HepG2 (cell line): ENCODE data around the gene NINL. TPM values are rescaled to one million over a fixed set of nuclear protein-coding genes. Genes with fewer than 3 reads are reported as not detected.

Experiments used
- ATF7-NPFF ChIP-seq: sonication (generic); formaldehyde crosslinking; IDR thresholded peaks from 2 replicates; pipeline ENCODE4 v1.8.1; 2023; ENCODE audit warnings: mild to moderate bottlenecking, low read depth, missing genetic modification reagents, moderate library complexity
- BHLHE40 ChIP-seq: IDR thresholded peaks from 2 replicates; pipeline ENCODE4 v1.6.1; 2011; ENCODE audit warnings: low read length, improper control_type of control experiment
- CSRNP2 ChIP-seq: sonication (generic); formaldehyde crosslinking; conservative IDR thresholded peaks from 2 replicates; pipeline ENCODE4 v1.8.0; 2022; ENCODE audit warnings: low read depth, missing genetic modification reagents
- FOXK2 ChIP-seq: fragments of 450-650 bp; IDR thresholded peaks from 2 replicates; pipeline ENCODE4 v1.6.1; 2016
- GFI1 ChIP-seq: sonication (generic); formaldehyde crosslinking; IDR thresholded peaks from 2 replicates; pipeline ENCODE4 v1.5.0; 2020; ENCODE audit warnings: missing genetic modification reagents, mild to moderate bottlenecking, borderline replicate concordance
- HMG20A ChIP-seq: IDR thresholded peaks from 2 replicates; pipeline ENCODE4 v1.6.1; 2016; ENCODE audit warnings: borderline replicate concordance
- HNF4A ChIP-seq: sonication (generic); formaldehyde crosslinking; IDR thresholded peaks from 2 replicates; pipeline ENCODE4 v1.4.0; 2020; ENCODE audit warnings: missing genetic modification reagents
- HNRNPL ChIP-seq: fragments of 200-400 bp; formaldehyde crosslinking; IDR thresholded peaks from 2 replicates; pipeline ENCODE4 v1.6.1; 2017; ENCODE audit warnings: mild to moderate bottlenecking, low read depth, low read length
- IKZF1 ChIP-seq: fragments of 450-650 bp; IDR thresholded peaks from 2 replicates; pipeline ENCODE4 v1.7.1; 2016
- KAT2B ChIP-seq: fragments of 150-350 bp; IDR thresholded peaks from 2 replicates; pipeline ENCODE4 v1.6.1; 2014; ENCODE audit warnings: low read depth, low read length, borderline replicate concordance
- MATR3 ChIP-seq: sonication (generic); formaldehyde crosslinking; IDR thresholded peaks from 2 replicates; pipeline ENCODE4 v1.4.0; 2020; ENCODE audit warnings: missing genetic modification reagents
- MEIS1 ChIP-seq: sonication (generic); formaldehyde crosslinking; IDR thresholded peaks from 2 replicates; pipeline ENCODE4 v1.9.0; 2021; ENCODE audit warnings: mild to moderate bottlenecking, missing genetic modification reagents, moderate library complexity, borderline replicate concordance
- MXI1 ChIP-seq: IDR thresholded peaks from 3 replicates; pipeline ENCODE4 v1.6.1; 2012; ENCODE audit warnings: low read depth, low read length, inconsistent platforms, borderline replicate concordance
- NBN ChIP-seq: fragments of 450-650 bp; conservative IDR thresholded peaks from 2 replicates; pipeline ENCODE4 v1.6.1; 2017
- NFYC ChIP-seq: IDR thresholded peaks from 2 replicates; pipeline ENCODE4 v1.6.1; 2016; ENCODE audit warnings: missing genetic modification reagents, missing compliant biosample characterization
- ZBTB38 ChIP-seq: sonication (generic); formaldehyde crosslinking; IDR thresholded peaks from 2 replicates; pipeline ENCODE4 v1.5.1; 2020; ENCODE audit warnings: mild to moderate bottlenecking, missing genetic modification reagents
- ZBTB4 ChIP-seq: sonication (generic); formaldehyde crosslinking; IDR thresholded peaks from 2 replicates; pipeline ENCODE4 v1.4.0; 2020; ENCODE audit warnings: missing genetic modification reagents, mild to moderate bottlenecking, borderline replicate concordance
- ZBTB7A ChIP-seq: sonication (generic); formaldehyde crosslinking; IDR thresholded peaks from 2 replicates; pipeline ENCODE4 v1.8.0; 2022; ENCODE audit warnings: mild to moderate bottlenecking, missing genetic modification reagents
- ZNF12 ChIP-seq: sonication (generic); formaldehyde crosslinking; IDR thresholded peaks from 2 replicates; pipeline ENCODE4 v1.5.0; 2020; ENCODE audit warnings: missing genetic modification reagents
- ZNF33B ChIP-seq: sonication (generic); formaldehyde crosslinking; IDR thresholded peaks from 2 replicates; pipeline ENCODE4 v1.5.1; 2020; ENCODE audit warnings: mild to moderate bottlenecking, missing genetic modification reagents
- ZNF556 ChIP-seq: sonication (generic); formaldehyde crosslinking; IDR thresholded peaks from 2 replicates; pipeline ENCODE4 v1.4.0; 2020; ENCODE audit warnings: mild to moderate bottlenecking, missing genetic modification reagents, borderline replicate concordance
- ZNF691 ChIP-seq: sonication (generic); formaldehyde crosslinking; IDR thresholded peaks from 2 replicates; pipeline ENCODE4 v1.4.0; 2020; ENCODE audit warnings: missing genetic modification reagents, low read depth, mild to moderate bottlenecking, borderline replicate concordance
- ZNF773 ChIP-seq: sonication (generic); formaldehyde crosslinking; IDR thresholded peaks from 2 replicates; pipeline ENCODE4 v1.4.0; 2020; ENCODE audit warnings: missing genetic modification reagents, borderline replicate concordance
- ZNF841 ChIP-seq: sonication (generic); formaldehyde crosslinking; IDR thresholded peaks from 2 replicates; pipeline ENCODE4 v1.8.1; 2023; ENCODE audit warnings: missing genetic modification reagents, borderline replicate concordance
- ZNF878 ChIP-seq: sonication (generic); formaldehyde crosslinking; IDR thresholded peaks from 2 replicates; pipeline ENCODE4 v1.8.1; 2023; ENCODE audit warnings: mild to moderate bottlenecking, missing genetic modification reagents, moderate library complexity
- polyA plus RNA-seq, 8 experiments: library from polyadenylated mRNA; depleted of rRNA in 3 of 8; stranded (reverse) in 7 of 8; unstranded in 1 of 8; fragments of >200 nt; fragmentation: Illumina TruSeq in 4 of 8; extraction: Trizol in 4 of 8; gene quantifications; 2 replicates each; pipeline versions ENCODE4 v1.2.1 to v1.2.3, GENCODE V29; 2011 to 2016; ENCODE audit warnings: low read depth in 4 of 8, missing spikeins in 1 of 8, mixed read lengths in 1 of 8; ENCODE audit not compliant: insufficient read depth in 1 of 8
- total RNA-seq, 5 experiments: library from RNA; depleted of rRNA; stranded (reverse); fragments of >200 nt; fragmentation: Illumina TruSeq; extraction: Trizol; gene quantifications; 2 replicates each; pipeline ENCODE4 v1.2.3, GENCODE V29; 2016; ENCODE audit warnings: low read depth in 1 of 5

Gene NINL
- total and polyA plus RNA-seq, 2 of the 13 experiments (the other 11 are each of a cell fraction or from before 2014, with no cell fraction given) = 32.3 to 34.3 TPM

- TF ChIP-seq HMG20A (CRISPR knock-in tag) (peak; percentile 99), MATR3 (no peak), ZBTB7A (CRISPR knock-in tag) (no peak), NFYC (no peak; the same call in 1 of the 2 replicates), ATF7-NPFF (peak; percentile 70; the same call in 1 of the 2 replicates), ZNF691 (CRISPR knock-in tag) (peak; percentile 98), MEIS1 (CRISPR knock-in tag) (peak; percentile 99), ZNF556 (peak; percentile 99), NBN (no peak), GFI1 (CRISPR knock-in tag) (peak; percentile 86; the same call in 1 of the 2 replicates), ZBTB4 (peak; percentile 98), HNF4A (CRISPR knock-in tag) (peak; percentile 100), CSRNP2 (no peak), ZNF33B (CRISPR knock-in tag) (peak; percentile 77; the same call in 1 of the 2 replicates), MXI1 (peak; percentile 96; the same call in 2 of the 3 replicates), HNRNPL (peak; percentile 98), ZBTB38 (CRISPR knock-in tag) (peak; percentile 93), IKZF1 (no peak), FOXK2 (peak; percentile 56; the same call in 1 of the 2 replicates), ZNF12 (CRISPR knock-in tag) (peak; percentile 88), ZNF841 (CRISPR knock-in tag) (no peak), ZNF773 (CRISPR knock-in tag) (no peak), KAT2B (no peak), ZNF878 (peak; percentile 99), BHLHE40 (peak; percentile 64; the same call in 1 of the 2 replicates)
These were observed 77.1 kb downstream of the NINL start (continued) for GRCh38 chr20:25508083-25508770.
